Small intestine (tissue), 7 donors: ENCODE measurements around the gene ATP5PB. TPM values are rescaled to one million over a fixed set of nuclear protein-coding genes. Genes with fewer than 3 reads are reported as not detected.
A peak's percentile ranks its signal among the peaks of the same experiment; 100 is the strongest.

Experiments used
- DNase-seq, 2 donors: peaks; one replicate each; pipeline versions ENCODE4 v3.0.0 to v3.0.0-alpha.2; 2013
- FAIRE-seq: peaks from 2 replicates; lab custom pipeline; 2012; peaks lifted over from hg19 to GRCh38; lab: Jason Lieb, UNC
- H3K27ac ChIP-seq, 3 donors: one replicate each; pipeline ENCODE4 v1.5.1; 2013; ENCODE audit warnings: low read length in 2 of 3, mild to moderate bottlenecking in 2 of 3, control low read depth in 1 of 3, inconsistent platforms in 1 of 3, low read depth in 1 of 3, moderate library complexity in 1 of 3
- H3K27me3 ChIP-seq, 3 donors: one replicate each; pipeline ENCODE4 v1.6.1; 2013; ENCODE audit warnings: low read length in 3 of 3, inconsistent platforms in 1 of 3; ENCODE audit not compliant: control insufficient read depth in 3 of 3, insufficient read depth in 3 of 3
- H3K36me3 ChIP-seq, 3 donors: one replicate each; pipeline ENCODE4 v1.6.1; 2013; ENCODE audit warnings: low read length in 3 of 3, inconsistent platforms in 1 of 3, low read depth in 1 of 3, mild to moderate bottlenecking in 1 of 3, moderate library complexity in 1 of 3; ENCODE audit not compliant: control insufficient read depth in 3 of 3, insufficient read depth in 2 of 3
- H3K4me1 ChIP-seq, 3 donors: one replicate each; pipeline ENCODE4 v1.6.1; 2013; ENCODE audit warnings: low read length in 2 of 3, inconsistent platforms in 1 of 3, low read depth in 1 of 3, mild to moderate bottlenecking in 1 of 3, moderate library complexity in 1 of 3; ENCODE audit not compliant: control insufficient read depth in 3 of 3, insufficient read depth in 2 of 3
- H3K4me3 ChIP-seq, 3 donors: one replicate each; pipeline ENCODE4 v1.5.1; 2013; ENCODE audit warnings: low read length in 3 of 3, control low read depth in 1 of 3, inconsistent platforms in 1 of 3, low read depth in 1 of 3, mild to moderate bottlenecking in 1 of 3, moderate library complexity in 1 of 3
- H3K9me3 ChIP-seq, 2 donors: one replicate each; pipeline ENCODE4 v1.6.1; 2013; ENCODE audit warnings: low read depth in 1 of 2, low read length in 1 of 2; ENCODE audit not compliant: control insufficient read depth in 2 of 2, insufficient read depth in 1 of 2
- WGBS, 3 donors: extraction: QIAGEN DNeasy Blood & Tissue Kit; methylation state at CpG; one replicate each; pipeline ENCODE4 v1.1.7; 2013; 5-methylcytosine and 5-hydroxymethylcytosine counted together
- polyA plus RNA-seq, 4 donors: library from polyadenylated mRNA; stranded (reverse) in 3 of 4; unstranded in 1 of 4; fragments of 200-250 nt in 3 of 4; fragments of 120-200 nt in 1 of 4; gene quantifications; one replicate each; pipeline versions ENCODE4 v1.2.1 to v1.2.3, GENCODE V29; 2013
- donor health status: healthy with polysubstance abuse.
- donor health status: control.
- donor health status: control.
- donor health status: Bipolar disorder and iron deficiency.
- donor health status: healthy.

The ATP5PB gene
- polyA plus RNA-seq, 4 donors: 334 to 589 (median 509) TPM

- H3K27ac ChIP-seq: peak overlapping the region in 1 of 3 donors; percentile 6
- WGBS, 3 donors: 72 to 78% (median 73%) methylated on average over 2 of the region's 2 CpGs
- DNase-seq: no peak
- peaks cover 0 to 4% (median 0%) of the 10 kb centered on the region in 3 donors for H3K4me1 ChIP-seq
- peaks cover 0 to 4% (median 0%) of the 10 kb centered on the region in 3 donors for H3K36me3 ChIP-seq
- H3K9me3 ChIP-seq: no peaks in the 10 kb centered on the region
- no peaks in the 10 kb centered on the region for H3K27me3 ChIP-seq
- no peak for FAIRE-seq
- H3K4me3 ChIP-seq: no peak overlapping the region
Observed at GRCh38 chr1:111414756-111415155, 34.5 kb upstream of the ATP5PB start.

DNA sequence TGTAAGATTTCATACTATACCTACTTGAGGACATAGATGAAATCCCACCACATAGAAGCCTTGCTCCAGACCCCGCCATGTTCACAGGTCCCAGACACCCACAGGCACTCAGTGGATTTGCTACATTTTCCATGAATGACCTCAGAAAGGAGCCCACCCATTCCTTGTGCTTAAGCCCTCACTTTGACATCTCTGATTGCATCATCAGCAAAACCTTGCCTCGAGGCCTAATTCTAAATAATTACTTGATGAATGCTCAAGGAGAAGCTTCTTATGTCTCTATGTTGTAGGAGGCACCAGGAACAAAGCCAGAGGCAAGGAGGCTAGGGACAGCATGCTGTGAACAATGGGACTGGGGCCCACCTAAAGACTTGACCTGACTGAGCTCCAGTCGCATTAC lies 33.8 kb upstream of the ATP5PB start:
- 80 to 89% (median 89%) methylated on average over 3 of the region's 3 CpGs for WGBS, 3 donors
- no peaks in the 10 kb centered on the region for H3K9me3 ChIP-seq
- H3K27ac ChIP-seq: no peak overlapping the region
- H3K36me3 ChIP-seq: peaks cover 0 to 4% (median 0%) of the 10 kb centered on the region in 3 donors
- no peak overlapping the region for H3K4me3 ChIP-seq
- DNase-seq: no peak
- no peak for FAIRE-seq
- peaks cover 0 to 4% (median 0%) of the 10 kb centered on the region in 3 donors for H3K4me1 ChIP-seq
- H3K27me3 ChIP-seq: no peaks in the 10 kb centered on the region

DNA sequence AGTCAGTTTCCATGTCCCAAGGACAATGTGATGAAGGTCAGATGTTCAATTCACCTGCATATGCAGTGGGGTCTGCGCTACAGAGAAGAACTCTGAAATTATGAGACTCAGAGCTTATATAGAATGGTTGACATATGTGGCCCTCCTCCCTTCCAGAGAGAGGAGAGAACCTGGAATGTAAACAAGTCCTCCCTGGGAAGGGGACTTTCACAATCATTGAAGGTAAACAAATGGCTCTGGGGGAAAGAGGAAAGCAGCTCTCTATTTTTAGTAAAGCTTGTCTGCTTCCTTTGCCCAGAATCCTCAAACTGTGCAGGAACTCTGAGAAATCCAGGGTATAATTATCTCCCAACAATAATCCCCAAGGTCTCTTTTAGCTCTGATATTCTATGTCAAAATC lies 31.5 kb upstream of the ATP5PB start:
- Histone ChIP-seq H3K27ac (no peak overlapping the region), H3K9me3 (no peaks in the 10 kb centered on the region), H3K4me1 (peaks cover 0 to 4% (median 0%) of the 10 kb centered on the region in 3 donors), H3K4me3 (no peak overlapping the region), H3K27me3 (no peaks in the 10 kb centered on the region), H3K36me3 (peaks cover 0 to 4% (median 0%) of the 10 kb centered on the region in 3 donors)
- DNase-seq (peak in 1 of 2 donors; percentile 16), FAIRE-seq (no peak)
- WGBS, 3 donors: 89 to 97% (median 93%) methylated on average over 1 of the region's 1 CpG

DNA sequence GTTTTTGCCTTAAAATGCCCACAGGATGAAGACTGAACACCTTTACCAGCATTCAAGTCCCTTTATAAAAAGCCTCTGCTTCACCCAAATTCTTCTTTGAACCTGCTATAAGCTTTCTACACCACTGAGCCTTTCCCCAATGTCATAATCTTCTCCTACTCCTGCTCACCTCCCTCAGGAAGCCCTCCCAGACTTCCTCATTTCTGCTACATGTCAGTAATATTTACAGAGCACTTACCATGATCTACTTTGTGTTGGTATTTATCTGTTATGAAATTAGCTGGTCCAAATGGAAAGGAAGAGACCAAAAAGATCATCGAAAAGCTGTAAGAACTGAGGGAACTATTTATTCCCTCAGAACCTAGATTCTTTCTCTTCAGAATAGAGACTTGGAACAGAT lies 30.2 kb upstream of the ATP5PB start:
- H3K4me3 ChIP-seq: no peak overlapping the region
- FAIRE-seq: no peak
- whole genome bisulfite sequencing, 3 donors: 89 to 100% (median 92%) methylated on average over 1 of the region's 1 CpG

DNA sequence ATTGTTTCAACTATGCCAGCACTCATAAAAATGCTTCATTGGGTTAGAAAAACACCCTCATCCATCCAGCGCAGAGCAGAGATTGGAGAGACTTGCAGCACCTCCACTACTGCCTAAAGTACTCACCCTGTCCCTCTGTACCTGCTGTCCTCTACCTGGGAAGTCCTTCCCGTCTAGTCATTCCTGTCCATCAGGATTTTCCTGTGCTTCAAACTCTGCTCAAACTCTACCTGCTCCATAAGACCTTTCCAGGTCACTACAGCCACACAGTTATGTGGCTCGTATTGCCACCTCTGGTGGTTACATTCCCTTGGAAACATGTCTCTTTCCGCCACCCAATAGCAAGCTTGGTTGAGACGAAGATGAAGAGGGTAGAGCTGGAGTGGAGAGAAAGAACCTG lies 28.9 kb upstream of the ATP5PB start:
- H3K4me3 ChIP-seq: no peak overlapping the region
- H3K27me3 ChIP-seq: no peaks in the 10 kb centered on the region
- peaks cover 0 to 14% (median 2%) of the 10 kb centered on the region in 3 donors for H3K4me1 ChIP-seq
- FAIRE-seq: no peak
- H3K36me3 ChIP-seq: no peaks in the 10 kb centered on the region
- 82 to 84% (median 84%) methylated on average over 5 of the region's 5 CpGs for WGBS, 3 donors
- H3K27ac ChIP-seq: no peak overlapping the region
- H3K9me3 ChIP-seq: no peaks in the 10 kb centered on the region
- no peak for DNase-seq

More for the DNA sequence above, 30.2 kb upstream of the ATP5PB start:
- Histone ChIP-seq H3K36me3 (peaks cover 0 to 4% (median 0%) of the 10 kb centered on the region in 3 donors), H3K27ac (no peak overlapping the region), H3K27me3 (no peaks in the 10 kb centered on the region), H3K9me3 (no peaks in the 10 kb centered on the region), H3K4me1 (peaks cover 0 to 14% (median 2%) of the 10 kb centered on the region in 3 donors)
- DNase-seq: no peak

DNA sequence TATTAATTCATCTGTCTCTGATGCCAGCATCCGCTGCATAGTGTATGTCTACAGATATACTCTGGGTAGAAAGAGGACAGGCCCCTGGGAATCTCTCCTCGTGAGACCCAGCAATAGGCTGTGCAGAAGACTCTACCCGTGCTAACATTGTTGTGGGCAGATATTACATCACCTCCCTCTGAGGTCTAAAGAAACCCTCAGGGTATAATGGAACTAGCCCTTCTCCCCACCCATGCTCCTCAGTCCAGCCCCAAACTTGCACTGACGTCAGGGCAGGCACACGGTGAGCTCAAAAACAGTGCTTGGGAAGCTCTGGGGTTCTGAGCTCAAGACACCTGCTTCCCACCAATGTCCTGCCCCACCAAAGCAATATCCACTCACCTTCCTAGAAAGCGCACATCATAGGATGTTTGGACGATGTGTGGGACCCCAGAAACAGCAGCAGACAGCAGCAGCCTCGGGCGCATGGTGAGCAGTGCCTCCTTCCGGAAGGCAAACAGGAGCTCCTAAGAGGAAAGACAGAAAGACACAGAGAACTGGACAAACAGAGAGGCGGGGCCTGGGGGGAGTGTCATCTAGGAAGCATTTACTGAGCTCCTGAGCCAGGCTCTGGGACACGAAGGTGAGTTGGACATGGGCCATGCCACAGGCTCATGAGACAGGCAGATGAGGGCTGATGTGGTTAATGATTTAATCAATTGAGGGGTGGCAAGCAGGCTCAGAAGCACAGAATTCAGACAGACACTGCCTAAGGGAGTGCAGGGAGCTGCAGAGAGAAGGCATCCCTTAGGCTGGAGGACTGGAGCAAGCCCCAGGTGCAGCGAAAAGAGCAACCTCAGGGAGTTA lies 26.5 kb upstream of the ATP5PB start:
- no peak overlapping the region for H3K27ac ChIP-seq

GRCh38 chr1:111424281-111424680 lies 25.0 kb upstream of the ATP5PB start:
- WGBS, 3 donors: 93 to 95% (median 93%) methylated on average over 3 of the region's 3 CpGs
- Histone ChIP-seq H3K9me3 (no peaks in the 10 kb centered on the region), H3K27ac (no peak overlapping the region), H3K4me3 (no peak overlapping the region), H3K4me1 (peaks cover 0 to 10% (median 2%) of the 10 kb centered on the region in 3 donors), H3K36me3 (no peaks in the 10 kb centered on the region), H3K27me3 (no peaks in the 10 kb centered on the region)
- FAIRE-seq: no peak
- no peak for DNase-seq

More for the DNA sequence above, 26.5 kb upstream of the ATP5PB start:
- no peak overlapping the region for H3K4me3 ChIP-seq
- no peaks in the 10 kb centered on the region for H3K27me3 ChIP-seq
- FAIRE-seq: no peak
- no peaks in the 10 kb centered on the region for H3K9me3 ChIP-seq
- WGBS, 3 donors: 29 to 72% (median 47%) methylated on average over 13 of the region's 13 CpGs
- no peaks in the 10 kb centered on the region for H3K36me3 ChIP-seq
- H3K4me1 ChIP-seq: peaks cover 0 to 10% (median 2%) of the 10 kb centered on the region in 3 donors
- DNase-seq: peak; percentile 63 to 85

DNA sequence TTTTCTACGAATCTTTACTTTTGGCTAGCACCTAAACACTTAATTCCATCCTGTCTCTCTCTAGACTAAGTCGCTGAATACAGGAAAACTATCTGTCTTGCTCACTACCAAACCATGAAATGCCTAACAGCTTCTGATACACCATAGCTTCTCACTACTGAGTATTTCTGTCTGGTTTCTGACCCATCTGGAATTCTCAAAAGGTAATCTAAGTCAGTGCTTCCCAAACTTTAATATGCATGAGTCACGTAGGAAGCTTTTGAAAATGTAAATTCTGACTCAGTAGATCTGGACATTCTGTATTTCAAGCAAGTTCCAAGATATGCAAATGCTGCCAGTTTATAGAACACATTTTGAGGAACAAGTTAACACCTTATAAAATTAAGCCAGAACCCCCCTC lies 12.5 kb upstream of the ATP5PB start:
- Histone ChIP-seq H3K27ac (no peak overlapping the region), H3K9me3 (no peaks in the 10 kb centered on the region), H3K27me3 (no peaks in the 10 kb centered on the region), H3K4me1 (no peaks in the 10 kb centered on the region), H3K4me3 (no peak overlapping the region), H3K36me3 (peaks cover 10 to 16% (median 16%) of the 10 kb centered on the region in 3 donors)
- 69 to 86% (median 75%) methylated on average over 3 of the region's 3 CpGs for WGBS, 3 donors
- no peak for DNase-seq
- no peak for FAIRE-seq
